Measurements from ENCODE around the gene OSBPL2. TPM values are rescaled to one million over a fixed set of nuclear protein-coding genes. Genes with fewer than 3 reads are reported as not detected.

Gene OSBPL2
- total RNA-seq, 1 donor from 2014 or later: 51.3 TPM

GRCh38 chr20:62209850-62210495, 28.3 kb upstream of the OSBPL2 start:
- intact Hi-C loops (cut with DNase I): no loop called here
- no peaks in the 10 kb centered on the region for H3K4me1 ChIP-seq
- H3K36me3 ChIP-seq: no peaks in the 10 kb centered on the region
- no peak overlapping the region for H3K27ac ChIP-seq
- DNase-seq (ENCODE audit: extremely low spot score in 2 of 2): no peak
- no peak overlapping the region for H3K4me3 ChIP-seq
- no peaks in the 10 kb centered on the region for H3K27me3 ChIP-seq
- TF ChIP-seq, protein P1, sequence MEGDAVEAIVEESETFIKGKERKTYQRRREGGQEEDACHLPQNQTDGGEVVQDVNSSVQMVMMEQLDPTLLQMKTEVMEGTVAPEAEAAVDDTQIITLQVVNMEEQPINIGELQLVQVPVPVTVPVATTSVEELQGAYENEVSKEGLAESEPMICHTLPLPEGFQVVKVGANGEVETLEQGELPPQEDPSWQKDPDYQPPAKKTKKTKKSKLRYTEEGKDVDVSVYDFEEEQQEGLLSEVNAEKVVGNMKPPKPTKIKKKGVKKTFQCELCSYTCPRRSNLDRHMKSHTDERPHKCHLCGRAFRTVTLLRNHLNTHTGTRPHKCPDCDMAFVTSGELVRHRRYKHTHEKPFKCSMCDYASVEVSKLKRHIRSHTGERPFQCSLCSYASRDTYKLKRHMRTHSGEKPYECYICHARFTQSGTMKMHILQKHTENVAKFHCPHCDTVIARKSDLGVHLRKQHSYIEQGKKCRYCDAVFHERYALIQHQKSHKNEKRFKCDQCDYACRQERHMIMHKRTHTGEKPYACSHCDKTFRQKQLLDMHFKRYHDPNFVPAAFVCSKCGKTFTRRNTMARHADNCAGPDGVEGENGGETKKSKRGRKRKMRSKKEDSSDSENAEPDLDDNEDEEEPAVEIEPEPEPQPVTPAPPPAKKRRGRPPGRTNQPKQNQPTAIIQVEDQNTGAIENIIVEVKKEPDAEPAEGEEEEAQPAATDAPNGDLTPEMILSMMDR (IDR thresholded peaks at IDR 0.05): no peak
- no peak for TF ChIP-seq POLR2AphosphoS5 (IDR thresholded peaks at IDR 0.05; ENCODE audit: insufficient read depth in 1 of 2, low read depth in 1 of 2)
- no peak for TF ChIP-seq POLR2A (IDR thresholded peaks at IDR 0.05)
- H3K9me3 ChIP-seq: no peaks in the 10 kb centered on the region

- Histone ChIP-seq H3K27me3 (no peaks in the 10 kb centered on the region), H3K27ac (no peak overlapping the region), H3K36me3 (no peaks in the 10 kb centered on the region), H3K9me3 (no peaks in the 10 kb centered on the region), H3K4me3 (no peak overlapping the region), H3K4me1 (no peaks in the 10 kb centered on the region)
- TF ChIP-seq POLR2AphosphoS5 (IDR thresholded peaks at IDR 0.05; ENCODE audit: insufficient read depth in 1 of 2, low read depth in 1 of 2): no peak
- TF ChIP-seq POLR2A (IDR thresholded peaks at IDR 0.05): no peak
- TF ChIP-seq, protein P1 (IDR thresholded peaks at IDR 0.05): no peak
- intact Hi-C loops (cut with DNase I): no loop called here
- DNase-seq (ENCODE audit: extremely low spot score in 2 of 2): no peak
Observed at GRCh38 chr20:62210496-62210855, 27.8 kb upstream of the OSBPL2 start.

GRCh38 chr20:62211216-62211615, 27.1 kb upstream of the OSBPL2 start:
- H3K27me3 ChIP-seq: no peaks in the 10 kb centered on the region
- H3K36me3 ChIP-seq: no peaks in the 10 kb centered on the region
- DNase-seq (ENCODE audit: extremely low spot score in 2 of 2): no peak

GRCh38 chr20:62211769-62212288, 26.5 kb upstream of the OSBPL2 start:
- Histone ChIP-seq H3K27ac (no peak overlapping the region), H3K27me3 (no peaks in the 10 kb centered on the region), H3K36me3 (no peaks in the 10 kb centered on the region), H3K4me1 (no peaks in the 10 kb centered on the region), H3K9me3 (no peaks in the 10 kb centered on the region), H3K4me3 (no peak overlapping the region)
- TF ChIP-seq POLR2AphosphoS5 (IDR thresholded peaks at IDR 0.05; ENCODE audit: insufficient read depth in 1 of 2, low read depth in 1 of 2) (no peak), POLR2A (IDR thresholded peaks at IDR 0.05) (no peak)
- TF ChIP-seq, protein P1 (IDR thresholded peaks at IDR 0.05): no peak
- no peak for DNase-seq (ENCODE audit: extremely low spot score in 2 of 2)
- intact Hi-C loops (cut with DNase I): no loop called here

More at GRCh38 chr20:62211216-62211615, 27.1 kb upstream of the OSBPL2 start:
- intact Hi-C loops (cut with DNase I): no loop called here
- H3K27ac ChIP-seq: no peak overlapping the region
- H3K9me3 ChIP-seq: no peaks in the 10 kb centered on the region
- H3K4me3 ChIP-seq: no peak overlapping the region
- H3K4me1 ChIP-seq: no peaks in the 10 kb centered on the region
- TF ChIP-seq POLR2AphosphoS5 (IDR thresholded peaks at IDR 0.05; ENCODE audit: insufficient read depth in 1 of 2, low read depth in 1 of 2) (no peak), POLR2A (IDR thresholded peaks at IDR 0.05) (no peak)
- TF ChIP-seq, protein P1 (IDR thresholded peaks at IDR 0.05): no peak

GRCh38 chr20:62212299-62212698, 26.0 kb upstream of the OSBPL2 start:
- no peak for DNase-seq (ENCODE audit: extremely low spot score in 2 of 2)
- Histone ChIP-seq H3K4me1 (no peaks in the 10 kb centered on the region), H3K27ac (no peak overlapping the region), H3K36me3 (no peaks in the 10 kb centered on the region), H3K9me3 (no peaks in the 10 kb centered on the region), H3K4me3 (no peak overlapping the region), H3K27me3 (no peaks in the 10 kb centered on the region)
- intact Hi-C loops (cut with DNase I): no loop called here
- TF ChIP-seq POLR2AphosphoS5 (IDR thresholded peaks at IDR 0.05; ENCODE audit: insufficient read depth in 1 of 2, low read depth in 1 of 2): no peak
- no peak for TF ChIP-seq POLR2A (IDR thresholded peaks at IDR 0.05)
- TF ChIP-seq, protein P1 (IDR thresholded peaks at IDR 0.05): no peak

Measured in vagina (tissue), 2 donors.